K562 (cell line): ENCODE data around the gene TEX53.

Source experiments
- NR1H2 ChIP-seq: sonication (generic); formaldehyde crosslinking; IDR thresholded peaks from 2 replicates; pipeline ENCODE4 v1.4.0; 2020; ENCODE audit warnings: mild to moderate bottlenecking, missing genetic modification reagents
- TF ChIP-seq, protein P1 (sequence below): sonication (generic); formaldehyde crosslinking; IDR thresholded peaks from 2 replicates; pipeline ENCODE4 v1.9.0; 2022; ENCODE audit warnings: mild to moderate bottlenecking, missing genetic modification reagents
- TF ChIP-seq, protein P2 (sequence below), 3 experiments: IDR thresholded peaks in 2 of 3; conservative IDR thresholded peaks in 1 of 3; 2 replicates each; pipeline ENCODE4 v1.5.1; 2011 to 2012; ENCODE audit warnings: low read length in 3 of 3, mild to moderate bottlenecking in 3 of 3, control low read depth in 2 of 3, improper control_type of control experiment in 1 of 3, inconsistent platforms in 1 of 3, low read depth in 1 of 3, mixed read lengths in 1 of 3, moderate library complexity in 1 of 3; ENCODE audit not compliant: insufficient read depth in 2 of 3

DNA sequence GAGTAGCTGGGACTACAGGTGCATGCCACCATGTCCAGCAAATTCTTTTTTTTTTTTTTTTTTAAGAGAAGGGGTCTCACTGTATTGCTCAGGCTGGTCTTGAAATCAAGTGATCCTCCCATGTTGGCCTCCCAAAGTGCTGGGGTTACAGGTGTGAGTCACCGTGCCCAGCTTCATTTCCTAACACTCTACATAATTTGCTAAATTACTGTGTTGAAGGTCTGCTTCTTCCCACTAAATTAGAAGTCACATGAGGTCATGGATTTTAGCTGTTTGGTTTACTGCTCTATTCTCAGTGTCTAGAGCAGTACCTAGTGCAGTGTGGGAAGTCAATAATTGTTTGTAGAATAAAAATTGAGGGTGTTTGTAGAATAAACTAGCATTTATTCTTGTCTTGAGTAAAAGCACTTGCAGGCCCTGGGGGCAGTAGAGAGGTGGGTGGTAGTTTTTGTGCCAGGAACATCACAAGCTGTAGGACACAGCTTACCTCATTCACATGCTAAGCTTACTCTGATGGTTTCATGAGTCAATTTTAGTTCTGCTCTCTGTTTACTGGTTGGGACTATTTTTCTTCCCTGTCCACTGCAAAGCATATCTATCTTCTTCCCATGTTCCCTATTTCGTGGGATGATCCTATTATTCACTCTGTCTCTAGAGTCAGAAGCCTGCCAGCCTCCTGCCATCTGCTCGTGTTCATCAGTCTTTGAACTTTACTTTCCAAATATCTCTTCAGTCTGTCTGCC lies 17.4 kb upstream of the TEX53 start:
- TF ChIP-seq, protein P1, sequence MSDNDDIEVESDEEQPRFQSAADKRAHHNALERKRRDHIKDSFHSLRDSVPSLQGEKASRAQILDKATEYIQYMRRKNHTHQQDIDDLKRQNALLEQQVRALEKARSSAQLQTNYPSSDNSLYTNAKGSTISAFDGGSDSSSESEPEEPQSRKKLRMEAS (CRISPR knock-in tag), result no peak
- TF ChIP-seq, protein P2, sequence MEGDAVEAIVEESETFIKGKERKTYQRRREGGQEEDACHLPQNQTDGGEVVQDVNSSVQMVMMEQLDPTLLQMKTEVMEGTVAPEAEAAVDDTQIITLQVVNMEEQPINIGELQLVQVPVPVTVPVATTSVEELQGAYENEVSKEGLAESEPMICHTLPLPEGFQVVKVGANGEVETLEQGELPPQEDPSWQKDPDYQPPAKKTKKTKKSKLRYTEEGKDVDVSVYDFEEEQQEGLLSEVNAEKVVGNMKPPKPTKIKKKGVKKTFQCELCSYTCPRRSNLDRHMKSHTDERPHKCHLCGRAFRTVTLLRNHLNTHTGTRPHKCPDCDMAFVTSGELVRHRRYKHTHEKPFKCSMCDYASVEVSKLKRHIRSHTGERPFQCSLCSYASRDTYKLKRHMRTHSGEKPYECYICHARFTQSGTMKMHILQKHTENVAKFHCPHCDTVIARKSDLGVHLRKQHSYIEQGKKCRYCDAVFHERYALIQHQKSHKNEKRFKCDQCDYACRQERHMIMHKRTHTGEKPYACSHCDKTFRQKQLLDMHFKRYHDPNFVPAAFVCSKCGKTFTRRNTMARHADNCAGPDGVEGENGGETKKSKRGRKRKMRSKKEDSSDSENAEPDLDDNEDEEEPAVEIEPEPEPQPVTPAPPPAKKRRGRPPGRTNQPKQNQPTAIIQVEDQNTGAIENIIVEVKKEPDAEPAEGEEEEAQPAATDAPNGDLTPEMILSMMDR (IDR thresholded peaks at IDR 0.05 in 2 of 3, conservative IDR thresholded peaks at IDR 0.05 in 1 of 3; ENCODE audit: insufficient read depth in 2 of 3, low read depth in 1 of 3, low read length in 3 of 3), result no peak
- no peak for TF ChIP-seq NR1H2 (CRISPR knock-in tag)
